ENCODE measurements around the gene AP5S1.

DNA sequence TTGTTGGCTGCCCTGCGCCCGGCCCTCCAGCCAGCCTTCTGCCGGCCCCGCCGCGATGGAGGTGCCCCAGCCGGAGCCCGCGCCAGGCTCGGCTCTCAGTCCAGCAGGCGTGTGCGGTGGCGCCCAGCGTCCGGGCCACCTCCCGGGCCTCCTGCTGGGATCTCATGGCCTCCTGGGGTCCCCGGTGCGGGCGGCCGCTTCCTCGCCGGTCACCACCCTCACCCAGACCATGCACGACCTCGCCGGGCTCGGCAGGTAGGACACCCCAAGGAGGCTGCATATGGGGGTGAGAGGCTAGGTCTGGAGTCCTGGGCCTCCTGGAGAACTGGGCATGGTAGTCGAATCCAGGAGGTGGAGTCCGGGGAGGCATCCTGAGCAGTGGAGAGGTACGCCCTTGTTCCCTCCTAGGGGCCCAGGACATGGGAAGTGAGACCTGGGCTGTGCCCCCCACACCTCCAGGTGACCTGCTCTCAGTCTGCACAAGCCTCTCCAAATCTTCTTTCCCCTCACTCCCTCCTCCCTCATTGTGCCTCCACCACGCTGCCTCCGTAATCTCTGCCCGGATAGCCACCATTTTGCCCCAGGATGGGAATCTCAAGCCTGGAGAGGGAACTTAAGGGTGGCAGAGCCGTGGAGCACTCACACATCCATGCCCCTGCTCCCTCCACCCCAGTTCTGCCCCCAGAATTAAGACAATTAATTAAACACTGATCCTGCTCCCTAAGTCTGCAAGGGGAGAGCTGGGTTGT is 23.7 kb upstream of the AP5S1 start:
- TF ChIP-seq, protein P1, sequence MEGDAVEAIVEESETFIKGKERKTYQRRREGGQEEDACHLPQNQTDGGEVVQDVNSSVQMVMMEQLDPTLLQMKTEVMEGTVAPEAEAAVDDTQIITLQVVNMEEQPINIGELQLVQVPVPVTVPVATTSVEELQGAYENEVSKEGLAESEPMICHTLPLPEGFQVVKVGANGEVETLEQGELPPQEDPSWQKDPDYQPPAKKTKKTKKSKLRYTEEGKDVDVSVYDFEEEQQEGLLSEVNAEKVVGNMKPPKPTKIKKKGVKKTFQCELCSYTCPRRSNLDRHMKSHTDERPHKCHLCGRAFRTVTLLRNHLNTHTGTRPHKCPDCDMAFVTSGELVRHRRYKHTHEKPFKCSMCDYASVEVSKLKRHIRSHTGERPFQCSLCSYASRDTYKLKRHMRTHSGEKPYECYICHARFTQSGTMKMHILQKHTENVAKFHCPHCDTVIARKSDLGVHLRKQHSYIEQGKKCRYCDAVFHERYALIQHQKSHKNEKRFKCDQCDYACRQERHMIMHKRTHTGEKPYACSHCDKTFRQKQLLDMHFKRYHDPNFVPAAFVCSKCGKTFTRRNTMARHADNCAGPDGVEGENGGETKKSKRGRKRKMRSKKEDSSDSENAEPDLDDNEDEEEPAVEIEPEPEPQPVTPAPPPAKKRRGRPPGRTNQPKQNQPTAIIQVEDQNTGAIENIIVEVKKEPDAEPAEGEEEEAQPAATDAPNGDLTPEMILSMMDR (conservative IDR thresholded peaks at IDR 0.05): no peak
- TF ChIP-seq ZFX (IDR thresholded peaks at IDR 0.05): peak; percentile 36; the same call in 1 of the 2 replicates
